Heart left ventricle (tissue), 13 donors: Measurements from ENCODE around the gene KNSTRN.

Experiments
- POLR2A ChIP-seq, 2 donors: fragments of 450-650 bp; IDR thresholded peaks; one replicate each; pipeline ENCODE4 v1.6.1; 2017; ENCODE audit warnings: antibody characterized with exemption in 2 of 2, mild to moderate bottlenecking in 2 of 2, moderate library complexity in 2 of 2
- TF ChIP-seq, protein P1 (sequence below), 12 donors: fragments of 200-600 bp; sonication (generic) in 4 of 12; IDR thresholded peaks; one replicate each; pipeline versions ENCODE4 v1.5.0 to v1.8.0; 2018 to 2022; ENCODE audit warnings: antibody characterized with exemption in 12 of 12, mild to moderate bottlenecking in 5 of 12
- donor health status: ischemic (EF 13 %, LVEDD 7.1; RV severe dilation, severe dysfunction).
- donor health status: DM: no; HTN: yes; CAD: no.
- donor health status: DM: no; HTN: no; CAD: no.
- donor health status: ischemic (EF 25% LVEDD 6.9; RV normal size, moderate dysfunction).
- donor health status: ischemic (EF 25% LVEDD 5.7; RV mildly dilated, moderate dysfunction).
- donor health status: ischemic (EF 35%, LVEDD 5.7; RV mildly dilated, moderate dysfunction).
- donor health status: nonischemic (EF 11% LVEDD 7.7; RV severe dilation, severe dysfunction).
- donor health status: DM: yes; HTN: yes; CAD: no.
- donor health status: PGD.
- donor health status: ischemic (EF 29% LVEDD 5.4; RV normal size, mild dysfunction).
- donor health status: nonischemic (EF 23%, LVEDD 6.1; RV moderate dilation, normal function).

- TF ChIP-seq, protein P1, sequence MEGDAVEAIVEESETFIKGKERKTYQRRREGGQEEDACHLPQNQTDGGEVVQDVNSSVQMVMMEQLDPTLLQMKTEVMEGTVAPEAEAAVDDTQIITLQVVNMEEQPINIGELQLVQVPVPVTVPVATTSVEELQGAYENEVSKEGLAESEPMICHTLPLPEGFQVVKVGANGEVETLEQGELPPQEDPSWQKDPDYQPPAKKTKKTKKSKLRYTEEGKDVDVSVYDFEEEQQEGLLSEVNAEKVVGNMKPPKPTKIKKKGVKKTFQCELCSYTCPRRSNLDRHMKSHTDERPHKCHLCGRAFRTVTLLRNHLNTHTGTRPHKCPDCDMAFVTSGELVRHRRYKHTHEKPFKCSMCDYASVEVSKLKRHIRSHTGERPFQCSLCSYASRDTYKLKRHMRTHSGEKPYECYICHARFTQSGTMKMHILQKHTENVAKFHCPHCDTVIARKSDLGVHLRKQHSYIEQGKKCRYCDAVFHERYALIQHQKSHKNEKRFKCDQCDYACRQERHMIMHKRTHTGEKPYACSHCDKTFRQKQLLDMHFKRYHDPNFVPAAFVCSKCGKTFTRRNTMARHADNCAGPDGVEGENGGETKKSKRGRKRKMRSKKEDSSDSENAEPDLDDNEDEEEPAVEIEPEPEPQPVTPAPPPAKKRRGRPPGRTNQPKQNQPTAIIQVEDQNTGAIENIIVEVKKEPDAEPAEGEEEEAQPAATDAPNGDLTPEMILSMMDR (IDR thresholded peaks at IDR 0.05), result no peak
- TF ChIP-seq POLR2A (IDR thresholded peaks at IDR 0.05), result no peak
Observed at GRCh38 chr15:40368719-40369473, 13.6 kb upstream of the KNSTRN start.
